GM19023 (cell line): Measurements from ENCODE around the gene INSC.

Experiments
- ATAC-seq: cut with Tn5 transposase; IDR thresholded peaks from one replicate; pipeline ENCODE4 v1.9.1; 2021; ENCODE audit warnings: mild to moderate bottlenecking, moderate library complexity; ENCODE audit not compliant: unreplicated experiment

Gene INSC

DNA sequence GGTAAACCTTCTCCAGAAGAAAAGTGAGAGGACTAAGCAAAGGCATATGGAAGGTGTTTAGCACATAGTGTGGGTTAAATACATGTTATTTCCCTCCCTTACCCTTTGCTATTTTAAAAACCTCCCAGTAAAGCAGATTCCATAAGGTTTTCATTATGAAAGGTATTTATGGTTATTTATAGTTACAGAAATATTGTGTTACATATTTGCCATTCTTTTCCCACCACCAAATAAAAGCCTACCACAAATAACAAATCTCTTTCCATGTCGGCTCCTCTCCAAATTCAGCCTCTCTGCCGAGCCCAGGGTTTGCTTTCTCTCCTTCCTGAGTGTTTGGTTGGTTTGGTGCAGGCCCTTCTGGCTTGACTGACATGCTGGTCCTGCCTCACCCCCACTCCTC lies 64.4 kb downstream of the INSC start:
- no peak for ATAC-seq

DNA sequence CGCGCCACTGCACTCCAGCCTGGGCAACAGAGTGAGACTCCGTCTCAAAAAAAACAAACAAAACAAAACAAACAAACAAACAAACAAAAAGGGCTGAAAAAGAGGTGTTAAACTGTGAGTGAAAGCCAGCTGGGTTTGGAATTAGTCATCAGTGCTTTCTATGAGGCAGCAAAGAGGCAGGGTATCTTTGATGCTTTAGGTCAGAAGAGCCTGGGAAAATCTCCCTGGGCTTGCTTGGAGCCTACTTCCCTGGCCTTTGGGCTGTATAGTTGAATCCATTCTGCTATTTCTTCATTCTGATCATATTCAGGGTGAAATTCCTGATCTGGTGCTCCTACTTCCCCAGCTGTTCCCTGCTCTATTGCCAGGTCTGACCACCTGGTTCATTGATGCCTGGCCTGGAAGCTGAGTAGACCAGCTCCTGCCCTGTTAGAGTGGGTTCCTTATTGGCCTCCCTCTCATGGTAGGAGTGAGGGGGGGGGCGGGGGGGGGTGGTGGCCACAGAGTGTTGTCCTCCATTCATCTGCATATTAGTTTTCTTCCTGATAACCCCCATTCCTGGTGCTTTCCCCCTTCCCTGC lies 65.6 kb downstream of the INSC start:
- ATAC-seq = no peak

GRCh38 chr11:15182372-15182771 lies 67.6 kb downstream of the INSC start:
- ATAC-seq = no peak

GRCh38 chr11:15185021-15185420 lies 70.3 kb downstream of the INSC start:
- ATAC-seq = no peak

DNA sequence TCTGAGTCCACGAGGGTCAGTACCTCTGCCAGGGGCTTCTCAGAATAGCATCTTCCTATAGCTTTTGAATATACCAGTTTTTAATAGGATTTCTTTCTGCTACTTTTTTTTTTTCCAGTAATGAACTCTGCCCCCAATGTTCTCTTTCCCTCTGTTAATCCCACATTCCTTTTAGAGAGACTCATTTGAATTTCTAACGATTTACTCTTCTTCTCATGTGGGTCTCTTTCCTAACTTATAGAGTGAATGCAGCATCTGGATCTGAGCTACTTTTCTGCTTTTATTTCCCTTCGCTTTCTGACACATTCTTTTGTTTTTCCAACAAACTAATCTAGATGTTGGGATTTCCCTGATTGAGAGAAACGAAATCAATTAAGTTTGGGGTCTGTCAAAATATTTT lies 71.4 kb downstream of the INSC start:
- ATAC-seq = no peak

- no peak for ATAC-seq
Measured at GRCh38 chr11:15189189-15189588, 74.5 kb downstream of the INSC start.

DNA sequence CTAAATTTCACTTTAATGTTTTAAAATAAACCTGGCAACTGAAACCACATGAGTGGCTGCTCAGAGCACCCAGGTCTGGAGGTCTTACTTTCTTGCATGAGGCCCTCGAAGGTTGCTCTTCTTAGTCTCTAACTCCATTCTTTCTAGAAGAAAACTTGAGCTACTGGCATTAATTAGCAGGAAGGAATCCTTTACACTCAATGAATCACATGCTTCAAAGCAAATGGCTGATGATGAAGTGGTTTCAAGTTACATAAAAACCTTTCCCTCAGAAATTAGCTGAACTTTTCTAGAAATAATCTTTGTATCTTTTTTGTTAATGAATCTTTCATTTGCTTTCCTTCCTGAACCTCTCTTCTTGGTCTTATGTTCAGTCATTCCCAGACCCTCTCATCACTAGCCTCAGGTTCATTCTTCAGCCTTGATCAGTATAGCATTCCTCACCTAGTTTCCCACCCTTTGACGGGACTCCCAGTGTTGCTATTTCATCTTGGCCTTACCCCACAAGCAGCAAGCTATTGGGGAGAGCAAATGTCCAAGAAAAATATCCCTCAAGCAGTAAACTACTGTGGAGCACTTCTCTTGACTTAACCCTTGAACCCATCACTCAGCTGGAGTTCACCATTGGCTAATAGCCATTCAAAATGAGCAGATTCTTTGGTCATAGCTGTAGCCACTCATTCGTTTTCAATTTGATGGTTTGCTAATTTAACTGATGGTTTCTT lies 75.1 kb downstream of the INSC start:
- no peak for ATAC-seq

- ATAC-seq = no peak
Measured at GRCh38 chr11:15190611-15191010, 75.9 kb downstream of the INSC start.

- no peak for ATAC-seq
Measured at GRCh38 chr11:15192005-15192556, 77.4 kb downstream of the INSC start.

DNA sequence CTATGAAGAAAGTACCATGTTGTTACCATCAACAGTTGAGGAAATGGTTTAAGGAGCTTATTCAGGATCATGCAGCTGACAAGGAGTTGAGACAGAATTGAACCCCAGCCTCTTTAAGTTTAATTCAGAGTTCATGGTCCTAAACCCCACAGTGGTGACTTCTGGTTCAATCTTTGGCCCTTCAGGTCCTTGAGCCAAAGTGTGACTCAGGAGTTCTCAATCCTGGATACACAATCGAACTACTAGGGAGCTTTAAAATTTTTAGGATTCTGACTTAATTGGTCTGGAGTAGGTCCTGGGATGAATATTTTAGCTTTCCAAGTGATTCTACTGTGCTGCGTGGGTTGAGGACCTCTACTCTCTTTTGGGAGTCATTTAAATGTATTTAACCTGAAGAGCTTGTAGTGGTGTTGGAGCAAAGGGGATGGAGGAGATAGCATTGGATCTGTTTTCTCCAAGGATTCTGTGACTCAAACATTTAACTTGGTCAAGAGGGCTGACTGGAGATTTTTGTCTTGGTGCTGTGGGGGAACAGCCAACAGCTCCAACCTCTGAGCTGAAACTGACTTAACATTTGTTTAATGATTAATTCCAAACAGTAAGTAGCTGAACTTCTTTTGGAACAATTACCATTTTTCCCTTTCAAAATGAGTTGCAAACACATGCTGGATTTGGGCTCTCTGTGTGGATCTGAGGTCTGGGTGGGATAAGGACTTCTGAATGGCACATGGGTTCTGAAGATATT lies 80.1 kb downstream of the INSC start:
- ATAC-seq = no peak

DNA sequence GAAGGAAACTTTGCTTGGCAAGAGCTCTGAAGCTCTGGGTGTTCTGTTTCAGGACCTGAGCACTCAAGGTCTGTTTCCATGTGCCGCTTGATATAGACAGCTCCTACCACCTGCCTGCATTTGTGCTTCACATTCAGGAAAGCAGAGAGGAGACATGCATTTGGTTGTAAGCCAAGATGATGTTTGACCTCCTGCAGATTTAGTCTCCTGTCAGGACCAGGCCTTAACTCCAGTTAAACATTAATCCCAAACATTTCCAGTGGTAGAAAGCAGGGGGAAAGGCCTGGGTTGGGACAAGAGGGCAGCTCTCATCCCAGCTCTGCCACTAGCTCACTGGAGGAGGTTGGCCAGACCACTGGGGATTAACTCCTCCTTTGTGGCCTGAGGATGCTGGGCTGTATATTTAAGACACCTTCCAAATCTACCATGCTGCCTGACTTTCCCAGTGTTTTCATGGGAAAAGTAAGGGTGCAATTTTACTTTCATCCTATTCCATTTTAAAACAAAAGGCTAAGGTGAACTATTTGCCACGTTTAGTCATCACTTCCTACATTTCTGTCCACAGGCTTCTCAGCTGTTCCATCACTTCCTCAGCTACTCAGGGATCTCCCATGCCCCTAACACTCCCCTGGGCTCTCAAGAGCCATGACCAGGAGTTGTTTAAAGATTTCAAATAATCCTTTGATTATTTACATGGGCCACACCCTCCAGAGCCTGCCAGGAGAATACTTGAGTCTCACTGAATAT lies 80.9 kb downstream of the INSC start:
- ATAC-seq = no peak

DNA sequence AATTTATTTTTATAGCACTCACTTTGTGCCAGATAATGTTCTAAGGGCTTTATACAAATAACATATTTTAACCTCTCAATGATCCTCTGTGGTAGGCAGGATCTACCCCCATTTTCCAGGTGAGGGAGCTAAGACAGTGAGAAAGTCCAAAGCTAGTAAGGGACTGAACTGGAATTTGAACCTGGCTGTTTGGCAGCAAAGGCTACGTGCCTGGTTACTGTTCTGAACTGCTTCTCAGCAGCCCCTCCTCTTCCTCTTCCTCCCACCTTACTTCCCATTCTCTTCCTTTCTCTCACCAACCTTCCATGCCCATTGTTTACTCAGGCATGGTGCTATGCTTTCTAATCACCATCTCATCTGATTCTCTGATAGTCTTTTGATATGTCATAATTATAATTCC lies 82.0 kb downstream of the INSC start:
- ATAC-seq = no peak

DNA sequence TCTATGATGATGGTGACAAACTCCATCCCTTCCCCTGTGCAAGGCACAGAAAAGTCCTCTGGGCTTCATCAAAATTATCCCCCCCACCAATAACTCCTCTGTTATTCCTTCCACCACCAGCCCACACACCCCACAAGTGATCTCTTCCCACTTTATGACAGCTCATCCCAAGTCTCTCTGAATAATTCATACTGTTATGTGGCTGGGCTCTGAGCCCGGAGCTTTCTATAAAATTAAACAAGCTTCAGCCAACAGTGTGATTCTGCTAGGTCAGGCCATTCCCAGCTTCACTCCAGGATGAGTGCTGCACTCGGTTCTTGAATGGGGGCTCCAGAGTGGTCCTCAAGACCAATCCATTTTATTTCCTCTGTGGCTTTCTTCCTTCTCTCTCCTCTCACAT lies 83.0 kb downstream of the INSC start:
- ATAC-seq = no peak

DNA sequence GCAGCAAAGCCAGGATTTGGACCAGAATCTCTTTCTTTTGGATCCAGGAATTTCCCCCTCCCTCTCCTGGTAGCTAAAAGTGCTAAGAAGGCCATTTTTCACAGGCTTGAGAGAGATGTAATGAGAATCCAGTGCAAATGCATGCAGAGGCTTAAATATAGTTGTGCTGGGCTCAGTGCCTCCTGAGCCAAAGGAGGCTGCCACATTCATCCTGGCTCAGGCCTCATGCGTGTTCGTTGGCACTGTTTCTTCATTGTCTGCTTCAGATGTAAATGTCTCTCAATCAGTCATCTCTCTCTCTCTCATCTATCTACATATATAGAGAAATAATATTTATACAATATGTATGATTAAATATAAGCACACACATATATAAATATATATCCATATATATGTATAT lies 83.6 kb downstream of the INSC start:
- ATAC-seq = no peak

DNA sequence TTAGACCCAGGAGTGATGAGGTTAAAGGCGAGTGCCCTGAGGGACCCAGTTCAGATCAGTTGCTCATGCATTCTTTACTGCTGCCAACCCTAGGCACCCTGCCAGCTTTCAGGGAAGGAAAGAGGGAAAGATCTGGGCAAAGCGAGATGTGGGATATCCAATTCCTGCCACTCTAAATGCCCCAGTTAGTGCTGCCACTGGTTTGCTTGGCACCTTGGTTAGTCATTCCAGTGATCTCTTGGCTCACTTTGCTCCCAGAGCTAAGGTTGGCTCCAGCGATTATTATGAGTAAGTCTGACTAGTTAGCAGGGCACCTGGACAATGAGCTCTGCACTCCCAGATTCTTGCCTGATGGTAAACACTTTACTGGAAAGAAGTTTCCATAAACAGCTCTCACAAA lies 85.0 kb downstream of the INSC start:
- ATAC-seq = no peak

GRCh38 chr11:15200696-15201095 lies 86.0 kb downstream of the INSC start:
- ATAC-seq = no peak

GRCh38 chr11:15201586-15201985 lies 86.9 kb downstream of the INSC start:
- ATAC-seq = no peak

- ATAC-seq = no peak
Measured at GRCh38 chr11:15202626-15203025, 87.9 kb downstream of the INSC start.

- ATAC-seq = no peak
Measured at GRCh38 chr11:15204711-15205110, 90.0 kb downstream of the INSC start.

- ATAC-seq = no peak
Measured at GRCh38 chr11:15206791-15207190, 92.1 kb downstream of the INSC start.
